ENCODE measurements around the gene KCNMA1. TPM values are rescaled to one million over a fixed set of nuclear protein-coding genes. Genes with fewer than 3 reads are reported as not detected.

Gene KCNMA1
- total RNA-seq, 3 donors from 2014 or later: 13.6 to 37.8 (median 15.1) TPM

DNA sequence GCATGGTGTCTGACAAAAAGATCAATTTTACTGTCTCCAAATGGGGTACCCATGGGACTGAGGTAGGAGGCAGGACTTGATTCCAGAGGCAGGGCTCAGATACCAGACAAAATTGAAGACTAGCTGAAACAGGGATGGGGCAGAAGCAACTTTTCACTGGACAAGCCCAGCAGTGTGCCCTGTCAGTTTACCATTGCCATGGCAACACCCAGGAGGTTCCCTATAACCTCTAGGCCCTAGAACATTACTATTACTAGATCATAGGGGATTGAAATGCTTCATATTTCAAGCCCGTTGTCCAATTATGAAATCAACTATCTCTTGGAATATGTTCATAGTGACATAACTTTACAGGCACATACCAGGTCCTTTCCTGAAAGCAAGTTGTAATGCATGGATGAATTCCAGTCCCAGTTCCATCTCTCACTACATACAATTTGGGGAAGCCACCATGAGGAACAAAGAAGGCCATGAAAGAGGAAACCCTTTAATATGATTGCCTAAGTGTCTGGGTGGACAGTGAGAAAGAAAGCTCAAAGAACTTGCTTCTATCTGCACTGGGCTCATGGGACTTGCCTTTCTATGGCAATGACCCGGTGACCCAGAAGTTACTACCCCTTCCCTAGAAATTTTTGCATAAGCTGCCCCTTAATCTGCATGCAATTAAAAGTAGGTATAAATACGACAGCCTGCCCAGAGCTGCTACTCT lies 557.9 kb downstream of the KCNMA1 start:
- H3K27me3 ChIP-seq: no peaks in the 10 kb centered on the region
- no peaks in the 10 kb centered on the region for H3K36me3 ChIP-seq
- TF ChIP-seq, protein P1, sequence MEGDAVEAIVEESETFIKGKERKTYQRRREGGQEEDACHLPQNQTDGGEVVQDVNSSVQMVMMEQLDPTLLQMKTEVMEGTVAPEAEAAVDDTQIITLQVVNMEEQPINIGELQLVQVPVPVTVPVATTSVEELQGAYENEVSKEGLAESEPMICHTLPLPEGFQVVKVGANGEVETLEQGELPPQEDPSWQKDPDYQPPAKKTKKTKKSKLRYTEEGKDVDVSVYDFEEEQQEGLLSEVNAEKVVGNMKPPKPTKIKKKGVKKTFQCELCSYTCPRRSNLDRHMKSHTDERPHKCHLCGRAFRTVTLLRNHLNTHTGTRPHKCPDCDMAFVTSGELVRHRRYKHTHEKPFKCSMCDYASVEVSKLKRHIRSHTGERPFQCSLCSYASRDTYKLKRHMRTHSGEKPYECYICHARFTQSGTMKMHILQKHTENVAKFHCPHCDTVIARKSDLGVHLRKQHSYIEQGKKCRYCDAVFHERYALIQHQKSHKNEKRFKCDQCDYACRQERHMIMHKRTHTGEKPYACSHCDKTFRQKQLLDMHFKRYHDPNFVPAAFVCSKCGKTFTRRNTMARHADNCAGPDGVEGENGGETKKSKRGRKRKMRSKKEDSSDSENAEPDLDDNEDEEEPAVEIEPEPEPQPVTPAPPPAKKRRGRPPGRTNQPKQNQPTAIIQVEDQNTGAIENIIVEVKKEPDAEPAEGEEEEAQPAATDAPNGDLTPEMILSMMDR (IDR thresholded peaks at IDR 0.05): no peak
- no peak for TF ChIP-seq POLR2A (IDR thresholded peaks at IDR 0.05)
- TF ChIP-seq POLR2AphosphoS5 (IDR thresholded peaks at IDR 0.05): no peak
- intact Hi-C loops (cut with DNase I; ENCODE audit: low total_unique reads): no loop called here
- H3K9me3 ChIP-seq: no peaks in the 10 kb centered on the region
- H3K27ac ChIP-seq: no peak overlapping the region
- no peak overlapping the region for H3K4me3 ChIP-seq
- DNase-seq (ENCODE audit: low spot score in 2 of 2): no peak
- H3K4me1 ChIP-seq: no peaks in the 10 kb centered on the region

DNA sequence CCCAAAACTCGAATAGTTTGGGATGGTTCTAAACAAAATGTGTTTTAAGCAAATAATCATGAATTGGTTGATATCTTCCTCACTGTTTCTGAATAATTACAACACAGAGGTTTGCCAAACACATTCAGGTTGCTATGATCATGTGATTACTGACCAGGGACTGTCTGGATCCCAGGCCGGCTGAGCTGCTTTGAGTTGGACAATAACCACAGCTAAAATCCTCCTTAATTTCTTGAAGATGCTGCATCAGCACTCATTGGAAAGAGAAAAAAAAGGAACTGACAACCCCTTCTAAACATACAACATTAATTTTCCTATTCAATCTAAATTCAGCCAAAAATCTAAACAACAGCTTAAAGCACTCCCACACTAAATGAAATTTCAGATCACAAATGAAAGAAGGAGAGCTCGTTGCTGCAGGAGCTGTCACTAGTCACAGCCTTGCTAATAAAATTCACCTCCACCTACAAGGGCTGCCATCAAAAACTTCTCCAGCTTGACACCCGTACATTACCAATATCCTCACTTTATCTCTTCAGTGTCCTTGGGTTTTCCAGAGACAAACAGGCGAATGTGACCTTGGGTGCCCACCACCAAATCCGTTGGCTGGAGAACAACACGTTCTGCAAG lies 560.2 kb downstream of the KCNMA1 start:
- no peak overlapping the region for H3K27ac ChIP-seq
- TF ChIP-seq POLR2A (IDR thresholded peaks at IDR 0.05): no peak
- no peak for TF ChIP-seq POLR2AphosphoS5 (IDR thresholded peaks at IDR 0.05)
- TF ChIP-seq, protein P1 (IDR thresholded peaks at IDR 0.05): no peak

DNA sequence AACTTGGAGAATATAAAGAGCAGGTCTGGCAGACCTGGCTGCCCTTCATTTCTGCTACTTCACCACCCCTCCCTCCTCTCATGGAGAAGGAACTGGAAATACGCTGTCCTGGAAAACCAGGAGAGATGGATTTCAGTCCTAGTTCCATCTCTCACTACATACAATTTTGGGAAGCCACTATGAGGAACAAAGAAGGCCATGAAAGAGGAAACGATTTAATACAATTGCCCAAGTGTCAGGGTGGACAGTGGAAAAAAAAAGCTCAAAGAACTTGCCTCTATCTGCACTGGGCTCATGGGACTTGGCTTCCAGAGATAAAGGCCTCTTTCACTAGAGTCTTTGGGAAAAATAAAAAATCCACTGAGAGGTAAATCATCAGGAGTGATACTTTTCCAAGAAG lies 561.7 kb downstream of the KCNMA1 start:
- H3K27ac ChIP-seq: no peak overlapping the region
- H3K36me3 ChIP-seq: no peaks in the 10 kb centered on the region
- TF ChIP-seq POLR2A (IDR thresholded peaks at IDR 0.05): no peak
- TF ChIP-seq, protein P1 (IDR thresholded peaks at IDR 0.05): no peak
- no peak for TF ChIP-seq POLR2AphosphoS5 (IDR thresholded peaks at IDR 0.05)
- no peaks in the 10 kb centered on the region for H3K4me1 ChIP-seq
- H3K4me3 ChIP-seq: no peak overlapping the region
- no peaks in the 10 kb centered on the region for H3K27me3 ChIP-seq
- intact Hi-C loops (cut with DNase I; ENCODE audit: low total_unique reads): no loop called here
- DNase-seq (ENCODE audit: low spot score in 2 of 2): no peak
- no peaks in the 10 kb centered on the region for H3K9me3 ChIP-seq

More for the DNA sequence above, 560.2 kb downstream of the KCNMA1 start:
- Histone ChIP-seq H3K9me3 (no peaks in the 10 kb centered on the region), H3K27me3 (no peaks in the 10 kb centered on the region), H3K36me3 (no peaks in the 10 kb centered on the region), H3K4me1 (no peaks in the 10 kb centered on the region), H3K4me3 (no peak overlapping the region)
- no peak for DNase-seq (ENCODE audit: low spot score in 2 of 2)
- intact Hi-C loops (cut with DNase I; ENCODE audit: low total_unique reads): no loop called here

DNA sequence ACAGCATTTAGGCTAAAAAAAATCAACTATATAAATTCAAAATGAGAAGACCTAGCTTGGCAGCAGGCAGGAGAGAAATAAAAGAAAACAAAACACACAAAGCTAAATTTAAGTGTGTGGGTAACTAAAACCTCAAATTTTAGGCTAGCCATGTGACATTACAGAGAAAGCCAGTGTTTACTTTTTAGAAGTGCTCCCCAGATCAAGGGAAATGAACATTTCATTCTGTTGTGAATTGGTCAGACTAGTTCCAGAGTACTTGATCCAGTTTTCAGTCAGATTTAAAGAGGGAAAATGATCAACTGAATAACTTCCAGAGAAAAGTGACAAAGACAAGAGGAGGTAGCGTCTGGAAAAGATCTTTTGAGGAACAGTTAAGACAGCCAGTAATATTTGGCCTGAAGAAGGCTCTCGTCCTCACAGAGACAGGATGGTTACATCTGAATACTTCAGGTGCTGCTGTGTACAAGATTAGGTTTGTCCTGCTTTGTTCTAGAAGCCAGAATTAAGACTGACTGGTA lies 563.4 kb downstream of the KCNMA1 start:
- DNase-seq (ENCODE audit: low spot score in 2 of 2): no peak
- intact Hi-C loops (cut with DNase I; ENCODE audit: low total_unique reads): no loop called here
- peak overlapping the region in 1 of 2 donors; percentile 60 for H3K27ac ChIP-seq

More for the DNA sequence above, 563.4 kb downstream of the KCNMA1 start:
- no peaks in the 10 kb centered on the region for H3K27me3 ChIP-seq
- H3K36me3 ChIP-seq: no peaks in the 10 kb centered on the region
- no peak overlapping the region for H3K4me3 ChIP-seq
- TF ChIP-seq, protein P1 (IDR thresholded peaks at IDR 0.05): no peak
- TF ChIP-seq POLR2A (IDR thresholded peaks at IDR 0.05) (no peak), POLR2AphosphoS5 (IDR thresholded peaks at IDR 0.05) (peak in 1 of 3 donors; percentile 10)
- no peaks in the 10 kb centered on the region for H3K4me1 ChIP-seq
- no peaks in the 10 kb centered on the region for H3K9me3 ChIP-seq
